GM18909 (cell line): ENCODE data around the gene SH3GLB1.
A peak's percentile ranks its signal among the peaks of the same experiment; 100 is the strongest.

Source experiments
- ATAC-seq: cut with Tn5 transposase; IDR thresholded peaks from one replicate; pipeline ENCODE4 v1.9.1; 2021; ENCODE audit warnings: mild to moderate bottlenecking; ENCODE audit not compliant: unreplicated experiment, poor library complexity

Gene SH3GLB1

GRCh38 chr1:86731416-86731815 lies 27.0 kb downstream of the SH3GLB1 start:
- ATAC-seq = no peak

GRCh38 chr1:86733340-86733739 lies 29.0 kb downstream of the SH3GLB1 start:
- no peak for ATAC-seq

GRCh38 chr1:86739648-86740509 lies 35.5 kb downstream of the SH3GLB1 start:
- peak; percentile 85 for ATAC-seq

- no peak for ATAC-seq
These were observed 37.7 kb downstream of the SH3GLB1 start for GRCh38 chr1:86741947-86742572.

GRCh38 chr1:86747304-86747703 lies 42.9 kb downstream of the SH3GLB1 start:
- ATAC-seq = no peak

GRCh38 chr1:86748622-86749373 lies 44.4 kb downstream of the SH3GLB1 start:
- ATAC-seq = no peak

- no peak for ATAC-seq
These were observed 45.7 kb downstream of the SH3GLB1 start for GRCh38 chr1:86750076-86750475.

GRCh38 chr1:86750530-86750929 lies 46.2 kb downstream of the SH3GLB1 start:
- ATAC-seq = no peak

- no peak for ATAC-seq
These were observed 47.5 kb downstream of the SH3GLB1 start for GRCh38 chr1:86751923-86752322.

- no peak for ATAC-seq
These were observed 49.3 kb downstream of the SH3GLB1 start for GRCh38 chr1:86753700-86754099.

- no peak for ATAC-seq
These were observed 50.0 kb downstream of the SH3GLB1 start for GRCh38 chr1:86754265-86754974.

- no peak for ATAC-seq
These were observed 51.7 kb downstream of the SH3GLB1 start for GRCh38 chr1:86756062-86756406.

GRCh38 chr1:86757272-86757984 lies 53.1 kb downstream of the SH3GLB1 start:
- no peak for ATAC-seq

- ATAC-seq = no peak
These were observed 54.2 kb downstream of the SH3GLB1 start for GRCh38 chr1:86758570-86758969.

- ATAC-seq = no peak
These were observed 55.8 kb downstream of the SH3GLB1 start for GRCh38 chr1:86760199-86760598.

GRCh38 chr1:86762336-86762735 lies 58.0 kb downstream of the SH3GLB1 start:
- ATAC-seq = no peak

GRCh38 chr1:86764523-86764922 lies 60.1 kb downstream of the SH3GLB1 start:
- ATAC-seq = no peak

GRCh38 chr1:86765073-86765472 lies 60.7 kb downstream of the SH3GLB1 start:
- no peak for ATAC-seq

GRCh38 chr1:86765674-86766073 lies 61.3 kb downstream of the SH3GLB1 start:
- no peak for ATAC-seq

- ATAC-seq = no peak
These were observed 64.2 kb downstream of the SH3GLB1 start for GRCh38 chr1:86768554-86768953.
